Hippocampal formation (tissue), 2 donors: Measurements from ENCODE around the gene ACSF2.

Experiments
- DNase-seq, 2 donors: peaks; one replicate each; lab custom pipeline; 2025; lab: John Stamatoyannopoulos, UW

Gene ACSF2

DNA sequence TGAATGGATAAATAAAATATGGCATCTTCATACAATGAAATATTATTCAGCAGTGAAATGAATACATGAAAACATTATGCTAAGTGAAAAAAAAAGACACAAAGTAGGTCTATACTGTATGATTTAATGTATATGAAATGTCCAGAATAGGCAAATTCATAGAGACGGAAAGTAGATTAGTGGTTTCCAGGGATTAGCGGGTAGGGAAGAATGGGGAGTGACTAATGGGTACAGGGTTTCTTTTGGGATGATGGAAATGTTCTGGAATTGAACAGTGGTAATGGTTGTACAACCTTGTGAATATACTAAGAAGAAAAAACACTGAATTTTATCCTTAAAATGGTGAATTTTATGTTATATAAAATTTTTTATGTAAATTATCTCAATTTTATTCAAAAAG, 73.7 kb downstream of the ACSF2 start:
- DNase-seq = no peak

GRCh38 chr17:50501054-50501453, 75.0 kb downstream of the ACSF2 start:
- no peak for DNase-seq

- no peak for DNase-seq
Measured at GRCh38 chr17:50502301-50502990, 76.4 kb downstream of the ACSF2 start.

GRCh38 chr17:50505591-50506130, 79.6 kb downstream of the ACSF2 start:
- DNase-seq = no peak

DNA sequence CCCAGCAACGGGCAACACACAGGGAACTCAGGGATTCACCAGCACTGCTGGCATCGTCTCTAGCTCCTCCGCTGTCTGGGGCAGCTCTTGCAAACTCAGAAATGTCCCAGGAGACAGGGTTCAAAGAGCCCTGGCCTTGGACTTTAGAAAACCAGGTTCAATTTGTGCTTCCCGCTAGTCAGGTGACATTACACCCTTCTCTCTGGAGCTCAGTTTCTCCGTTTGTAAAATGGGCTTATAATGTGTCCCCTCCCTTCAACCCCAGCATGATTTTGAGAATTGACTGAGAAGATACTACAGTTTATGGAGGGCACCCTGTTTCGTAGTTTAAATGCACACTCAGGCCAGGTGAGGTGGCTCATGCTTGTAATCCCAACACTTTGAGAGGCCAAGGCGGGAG, 80.3 kb downstream of the ACSF2 start:
- DNase-seq = no peak

DNA sequence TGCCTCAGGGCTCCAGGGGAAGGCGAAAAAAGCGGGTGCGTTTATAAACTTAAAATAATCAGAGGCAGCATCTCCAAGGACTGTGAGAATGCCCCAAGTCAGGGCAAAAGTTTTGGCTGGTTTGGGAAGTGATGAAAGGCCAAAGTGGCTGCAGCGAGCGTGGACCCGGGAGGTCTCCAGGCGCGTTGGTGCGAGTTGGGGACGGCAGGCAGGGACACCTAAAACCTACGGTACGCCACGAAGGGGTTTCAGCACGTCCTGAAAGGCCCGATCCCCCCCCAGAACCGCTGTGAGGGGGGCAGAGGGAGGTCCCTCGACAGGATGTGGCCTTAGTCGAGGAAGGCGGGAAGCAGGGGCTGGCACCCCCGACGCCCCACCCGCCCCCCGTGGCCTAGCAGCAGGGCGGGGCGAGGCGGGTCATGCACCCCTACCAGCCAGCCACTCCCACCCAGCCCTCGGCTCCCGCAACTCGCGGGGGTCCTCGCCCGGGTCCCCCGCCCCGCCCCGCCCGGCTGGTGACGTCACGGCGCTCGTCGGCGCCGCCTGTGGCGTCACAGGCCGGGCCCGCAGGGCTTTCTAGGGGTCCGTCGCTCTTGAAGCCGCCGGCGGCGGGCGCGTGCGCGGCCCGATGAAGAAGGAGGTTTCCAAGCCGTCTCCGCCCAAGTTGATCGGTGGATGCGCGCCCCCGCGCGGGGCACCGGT, 82.0 kb downstream of the ACSF2 start, which contains the start of gene MYCBPAP:
TSS of gene MYCBPAP (plus strand) at position 569 of the 702 bp plus-strand sequence. CDS start 236 bp downstream, outside the sequence.
- peak; percentile 48 to 62 for DNase-seq

DNA sequence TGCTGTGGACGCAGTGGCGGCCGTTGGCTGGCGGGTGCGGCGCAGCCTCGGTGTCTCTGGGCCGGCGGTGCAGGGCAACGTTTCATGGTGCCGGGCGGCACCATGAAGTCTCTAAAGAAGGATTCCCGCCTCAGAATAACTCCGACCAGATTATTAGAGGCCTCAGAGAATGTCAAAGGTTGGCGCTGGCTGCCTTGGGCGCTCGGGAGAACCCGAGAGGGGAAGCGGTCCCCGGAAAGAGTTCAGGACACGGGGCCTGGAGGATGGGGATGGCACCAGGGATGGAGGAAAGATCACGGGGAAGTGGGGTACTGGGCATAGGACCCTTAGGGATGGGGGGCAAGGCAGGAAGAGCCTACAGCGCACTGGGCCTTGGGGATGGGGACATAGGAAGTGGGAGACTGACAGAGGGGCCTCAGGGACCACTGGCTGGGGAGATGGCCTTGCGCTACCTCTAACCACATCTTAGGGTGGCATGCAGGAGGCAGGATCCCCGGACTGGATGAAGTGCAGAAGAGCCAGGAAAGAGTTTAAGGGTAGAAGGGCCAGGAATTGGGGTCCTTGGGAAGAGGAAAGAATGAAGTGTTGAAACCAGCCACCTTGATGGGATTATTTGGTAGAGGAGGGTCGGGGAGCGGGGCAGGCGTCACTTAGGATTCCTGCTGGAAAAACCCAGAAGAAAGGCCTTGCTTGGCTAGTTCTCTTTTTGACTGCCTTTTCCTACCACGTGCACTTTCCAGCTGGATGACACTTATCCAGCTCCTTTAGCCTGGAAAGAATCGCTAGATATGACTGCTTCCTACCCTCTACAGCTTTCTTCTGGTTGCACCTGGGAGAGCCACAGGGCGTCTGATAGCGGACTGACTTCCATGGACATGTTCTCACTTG, 82.8 kb downstream of the ACSF2 start:
- no peak for DNase-seq

GRCh38 chr17:50511058-50511457, 85.0 kb downstream of the ACSF2 start:
- DNase-seq = no peak

GRCh38 chr17:50513495-50513894, 87.5 kb downstream of the ACSF2 start:
- no peak for DNase-seq

DNA sequence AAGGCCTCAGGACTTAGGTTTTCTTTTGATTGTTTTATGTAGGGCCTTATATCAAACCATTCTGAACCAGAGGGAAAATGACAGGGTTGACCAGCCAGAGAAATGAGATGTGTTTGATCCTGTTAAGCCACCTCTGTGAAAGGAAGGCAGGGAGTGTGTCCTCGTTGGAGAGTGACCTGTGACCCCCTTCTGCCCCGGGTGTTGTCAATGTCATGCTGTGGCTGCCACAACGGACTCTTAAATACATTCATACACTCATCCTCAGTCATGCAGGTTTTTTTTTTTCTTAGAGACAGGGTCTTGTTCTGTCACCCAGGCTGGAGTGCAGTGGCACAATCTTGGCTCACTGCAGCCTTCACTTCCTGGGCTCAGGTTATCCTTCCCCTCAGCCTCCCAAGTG, 88.4 kb downstream of the ACSF2 start:
- DNase-seq = no peak

- DNase-seq = no peak
Measured at GRCh38 chr17:50514936-50515702, 89.1 kb downstream of the ACSF2 start.

- DNase-seq = no peak
Measured at GRCh38 chr17:50517011-50517410, 91.0 kb downstream of the ACSF2 start.

- DNase-seq = no peak
Measured at GRCh38 chr17:50517504-50518383, 91.7 kb downstream of the ACSF2 start.

DNA sequence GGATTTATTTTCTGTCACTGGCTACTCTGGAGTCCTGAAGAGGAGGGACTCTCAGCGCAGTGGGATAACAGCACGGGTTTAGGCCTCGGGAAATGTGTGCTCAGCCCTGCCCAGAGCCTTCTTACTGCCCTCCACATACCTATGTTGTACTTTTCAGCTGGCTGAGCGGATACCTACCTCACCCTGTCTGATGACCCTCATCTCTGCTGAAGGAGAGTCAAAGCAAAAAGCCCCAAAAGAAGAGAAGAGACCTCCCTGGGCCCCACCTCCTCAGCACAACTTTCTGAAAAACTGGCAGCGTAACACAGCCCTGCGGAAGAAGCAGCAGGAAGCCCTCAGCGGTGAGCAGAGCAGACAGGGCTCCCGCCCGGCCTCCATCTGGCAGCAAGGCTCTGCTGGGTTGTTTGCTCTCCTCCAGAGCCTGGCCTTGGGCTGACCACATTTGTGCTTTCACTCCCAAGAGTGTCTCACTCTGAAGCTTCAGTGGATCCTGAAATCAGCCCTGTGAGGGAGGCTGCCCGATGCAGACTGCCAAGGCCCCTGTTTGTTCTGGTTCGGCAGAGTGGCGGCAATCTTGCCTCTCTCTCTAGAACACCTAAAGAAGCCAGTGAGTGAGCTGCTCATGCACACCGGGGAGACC, 92.5 kb downstream of the ACSF2 start:
- DNase-seq = no peak

DNA sequence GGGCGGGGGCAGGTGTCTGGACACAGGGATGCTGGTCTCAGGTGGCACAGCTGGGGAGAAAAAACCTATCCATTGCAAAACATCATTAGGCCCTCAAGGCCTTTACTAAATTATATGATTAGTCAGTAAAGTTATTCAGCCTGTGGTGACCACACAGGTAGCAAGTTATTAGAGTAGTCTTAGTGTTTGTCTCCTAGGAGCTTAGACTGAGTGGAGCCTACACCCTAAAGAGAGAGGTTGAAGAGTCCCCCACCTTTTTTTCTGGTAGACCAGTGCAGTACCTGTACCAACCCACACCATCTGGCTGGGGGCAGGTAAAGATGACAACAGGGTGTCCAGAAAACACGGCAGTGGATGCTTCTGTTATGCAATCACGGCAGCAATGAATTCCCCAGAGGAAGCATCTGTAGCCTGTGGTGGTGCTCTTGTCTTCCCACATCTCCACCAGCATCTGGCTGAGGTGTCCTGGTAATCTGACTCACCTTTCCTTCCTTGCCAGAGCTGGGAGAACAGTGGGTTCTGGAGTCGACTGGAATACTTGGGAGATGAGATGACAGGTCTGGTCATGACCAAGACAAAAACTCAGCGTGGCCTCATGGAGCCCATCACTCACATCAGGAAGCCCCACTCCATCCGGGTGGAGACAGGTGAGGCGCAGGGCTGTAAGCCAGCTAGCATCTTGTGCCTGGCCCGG, 93.3 kb downstream of the ACSF2 start:
- no peak for DNase-seq

DNA sequence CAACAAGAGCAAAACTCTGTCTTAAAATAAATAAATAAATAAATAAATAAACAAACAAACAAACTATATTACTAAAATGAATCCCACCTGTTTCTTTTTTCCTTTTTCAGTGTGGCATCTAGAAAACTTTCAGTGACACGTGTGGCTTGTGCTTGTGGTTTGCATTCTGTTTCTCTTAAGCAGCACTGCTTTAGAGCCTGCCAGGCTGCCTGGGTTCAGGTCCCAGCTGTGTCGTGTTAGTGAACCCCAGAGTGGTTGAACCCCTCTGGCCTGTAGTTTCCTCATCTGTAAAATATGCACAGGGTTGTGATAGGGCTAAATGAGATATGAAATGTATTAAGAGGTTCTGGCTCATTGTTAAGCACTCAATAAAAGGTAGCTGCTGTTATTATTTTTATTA, 94.5 kb downstream of the ACSF2 start:
- DNase-seq = no peak

GRCh38 chr17:50521514-50521913, 95.5 kb downstream of the ACSF2 start:
- no peak for DNase-seq

DNA sequence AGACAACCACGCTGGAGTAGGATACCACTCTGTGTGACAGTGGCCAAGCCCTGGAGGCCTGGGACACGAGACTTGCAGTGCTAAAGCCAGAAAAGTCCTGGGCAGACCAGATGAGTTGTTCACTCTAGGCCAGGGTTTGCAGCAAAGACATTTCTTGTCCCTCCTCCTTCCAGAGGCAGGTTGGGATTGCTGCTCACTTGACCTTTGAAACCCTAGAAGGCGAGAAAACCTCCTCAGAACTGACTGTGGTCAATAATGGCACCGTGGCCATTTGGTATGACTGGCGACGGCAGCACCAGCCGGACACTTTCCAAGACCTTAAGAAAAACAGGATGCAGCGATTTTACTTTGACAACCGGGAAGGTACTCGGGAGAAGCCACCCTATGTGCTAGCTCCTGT, 96.7 kb downstream of the ACSF2 start:
- DNase-seq = no peak

- DNase-seq = no peak
Measured at GRCh38 chr17:50523208-50523607, 97.2 kb downstream of the ACSF2 start.
